BJ (cell line): ENCODE results near the gene OGFR. TPM values are rescaled to one million over a fixed set of nuclear protein-coding genes. Genes with fewer than 3 reads are reported as not detected.
A peak's percentile ranks its signal among the peaks of the same experiment; 100 is the strongest.

ENCODE experiments used
- CTCF ChIA-PET: fragments of 350-600 bp; formaldehyde crosslinking; extraction: SDS; loops from one replicate; lab custom pipeline; 2021; ENCODE audit warnings: antibody characterized with exemption, inconsistent platforms; lab: Yijun Ruan, JAX
- POLR2A ChIA-PET: fragments of 300-600 bp; sonication (Branson Sonifier 250); formaldehyde crosslinking; extraction: SDS; loops from one replicate; lab custom pipeline; 2021; ENCODE audit warnings: antibody characterized with exemption; lab: Charles Lee
- DNase-seq: peaks from one replicate; pipeline ENCODE4 v3.0.0-alpha.2; 2011; ENCODE audit warnings: low read depth
- H3K27me3 ChIP-seq: 2 replicates; pipeline ENCODE4 v1.6.0; 2011; ENCODE audit warnings: low read length; ENCODE audit not compliant: control insufficient read depth, insufficient read depth
- H3K36me3 ChIP-seq: 2 replicates; pipeline ENCODE4 v1.5.1; 2011; ENCODE audit warnings: low read length; ENCODE audit not compliant: control insufficient read depth, insufficient read depth
- H3K4me3 ChIP-seq: 2 replicates; pipeline ENCODE4 v1.5.1; 2011; ENCODE audit warnings: low read depth, mild to moderate bottlenecking, control low read depth, low read length
- polyA plus RNA-seq: library from polyadenylated mRNA; depleted of rRNA; stranded (reverse); fragments of >200 nt; gene quantifications from 2 replicates; pipeline ENCODE4 v1.2.3, GENCODE V29; 2011
- TF ChIP-seq, protein P1 (sequence below): IDR thresholded peaks from 2 replicates; pipeline ENCODE4 v1.5.1; 2011; ENCODE audit warnings: low read depth, mild to moderate bottlenecking, control low read depth, inconsistent platforms, low read length, moderate library complexity; ENCODE audit not compliant: insufficient read depth

Gene OGFR
- polyA plus RNA-seq, 1 experiment: 34.2 TPM

DNA sequence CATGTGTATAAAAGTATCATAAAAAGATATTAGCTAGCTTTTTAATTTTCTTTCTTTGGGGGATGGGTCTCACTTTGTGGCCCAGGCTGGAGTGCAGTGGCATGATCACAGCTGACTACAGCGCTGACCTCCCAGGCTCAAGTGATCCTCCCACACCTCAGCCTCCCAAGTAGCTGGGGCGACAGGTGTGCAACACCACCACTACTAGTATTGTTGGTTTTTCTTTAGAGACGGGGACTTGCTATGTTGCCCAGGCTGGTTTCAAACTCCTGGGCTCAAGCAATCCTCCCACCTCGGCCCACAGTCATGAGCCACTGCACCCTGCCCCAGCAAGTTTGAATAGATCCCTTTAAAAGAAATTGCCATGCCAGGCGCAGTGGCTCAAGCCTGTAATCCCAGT is 50.5 kb downstream of the OGFR start:
- no peak for DNase-seq
- TF ChIP-seq, protein P1, sequence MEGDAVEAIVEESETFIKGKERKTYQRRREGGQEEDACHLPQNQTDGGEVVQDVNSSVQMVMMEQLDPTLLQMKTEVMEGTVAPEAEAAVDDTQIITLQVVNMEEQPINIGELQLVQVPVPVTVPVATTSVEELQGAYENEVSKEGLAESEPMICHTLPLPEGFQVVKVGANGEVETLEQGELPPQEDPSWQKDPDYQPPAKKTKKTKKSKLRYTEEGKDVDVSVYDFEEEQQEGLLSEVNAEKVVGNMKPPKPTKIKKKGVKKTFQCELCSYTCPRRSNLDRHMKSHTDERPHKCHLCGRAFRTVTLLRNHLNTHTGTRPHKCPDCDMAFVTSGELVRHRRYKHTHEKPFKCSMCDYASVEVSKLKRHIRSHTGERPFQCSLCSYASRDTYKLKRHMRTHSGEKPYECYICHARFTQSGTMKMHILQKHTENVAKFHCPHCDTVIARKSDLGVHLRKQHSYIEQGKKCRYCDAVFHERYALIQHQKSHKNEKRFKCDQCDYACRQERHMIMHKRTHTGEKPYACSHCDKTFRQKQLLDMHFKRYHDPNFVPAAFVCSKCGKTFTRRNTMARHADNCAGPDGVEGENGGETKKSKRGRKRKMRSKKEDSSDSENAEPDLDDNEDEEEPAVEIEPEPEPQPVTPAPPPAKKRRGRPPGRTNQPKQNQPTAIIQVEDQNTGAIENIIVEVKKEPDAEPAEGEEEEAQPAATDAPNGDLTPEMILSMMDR: no peak
- ChIA-PET POLR2A (no interaction called here), CTCF (interaction anchor here (0.6 to 2.0 kb wide), 4 partner anchors 10 to 64 kb away, joined by 3 to 5 read pairs (median 4); no protein-coding TSS in a partner anchor)
- Histone ChIP-seq H3K36me3 (peaks cover 13% of the 10 kb centered on the region), H3K27me3 (no peaks in the 10 kb centered on the region), H3K4me3 (no peak overlapping the region)

DNA sequence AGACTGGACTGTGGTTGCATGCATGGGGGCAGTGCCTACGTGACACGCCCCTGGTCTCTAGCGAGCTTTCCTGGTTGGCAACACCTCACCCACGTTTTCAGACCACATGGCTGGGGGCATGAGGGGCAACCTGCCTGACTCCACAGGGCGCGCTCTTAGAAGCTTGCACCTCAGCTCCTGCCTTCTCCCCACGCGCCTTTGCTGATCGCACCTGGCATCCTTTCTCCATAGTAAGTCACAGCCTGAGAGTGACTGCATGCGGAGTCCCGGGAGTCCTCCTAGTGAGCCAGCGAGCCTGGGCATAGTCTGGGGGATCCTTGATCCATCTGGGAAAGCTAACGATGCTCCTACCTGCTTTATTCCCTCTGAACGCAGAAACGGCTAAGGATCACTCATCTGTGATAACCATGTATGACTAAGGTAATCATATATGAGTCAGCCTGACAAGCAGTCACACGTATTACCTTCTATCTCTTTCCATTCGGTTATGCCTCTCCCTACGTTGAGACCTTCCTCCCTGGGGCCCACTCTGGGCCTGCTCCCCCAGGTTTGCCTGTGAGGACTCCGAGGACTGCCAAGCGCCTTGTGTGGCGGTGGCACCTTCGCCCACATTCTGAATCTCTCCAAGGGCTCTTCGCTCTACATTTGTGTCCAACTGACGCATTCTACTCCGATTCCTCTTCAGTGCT is 52.4 kb downstream of the OGFR start:
- TF ChIP-seq, protein P1: no peak
- POLR2A ChIA-PET: no interaction called here
- no peak for DNase-seq
- Histone ChIP-seq H3K4me3 (no peak overlapping the region), H3K27me3 (no peaks in the 10 kb centered on the region), H3K36me3 (peaks cover 12% of the 10 kb centered on the region)
- CTCF ChIA-PET: no interaction called here

DNA sequence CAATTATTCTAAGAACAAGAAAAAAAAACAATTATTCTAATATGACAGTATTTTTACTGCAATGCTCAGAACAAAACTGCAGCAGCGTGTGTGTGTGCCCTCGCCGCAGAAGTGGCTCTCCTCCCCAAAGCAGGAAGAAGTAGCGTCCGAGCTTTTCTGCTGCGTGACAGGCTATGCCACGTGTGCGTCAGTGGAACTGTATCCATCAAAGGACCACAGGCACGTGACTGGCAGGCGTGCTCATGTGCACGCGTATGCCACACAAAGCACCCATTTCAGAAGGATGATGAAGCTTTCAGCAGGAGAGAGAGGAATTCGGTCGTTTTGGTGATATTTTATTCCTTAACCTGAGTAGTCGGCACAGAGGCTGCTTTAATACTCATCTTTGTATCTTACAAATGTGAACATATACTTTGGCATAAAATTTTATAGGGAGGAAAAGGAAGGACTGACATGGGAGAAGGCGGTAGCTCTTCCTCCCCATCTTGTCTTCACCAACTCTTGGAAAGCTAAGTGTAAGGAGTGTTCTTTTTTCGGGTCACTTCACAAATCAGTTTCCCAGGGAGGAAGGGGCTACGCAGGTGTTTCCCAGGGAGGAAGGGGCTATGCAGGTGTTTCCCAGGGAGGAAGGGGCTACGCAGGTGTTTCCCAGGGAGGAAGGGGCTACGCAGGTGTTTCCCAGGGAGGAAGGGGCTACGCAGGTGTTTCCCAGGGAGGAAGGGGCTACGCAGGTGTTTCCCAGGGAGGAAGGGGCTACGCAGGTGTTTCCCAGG is 53.6 kb downstream of the OGFR start:
- Histone ChIP-seq H3K4me3 (no peak overlapping the region), H3K36me3 (peaks cover 10% of the 10 kb centered on the region), H3K27me3 (no peaks in the 10 kb centered on the region)
- no peak for DNase-seq
- ChIA-PET CTCF (no interaction called here), POLR2A (no interaction called here)
- TF ChIP-seq, protein P1: no peak

DNA sequence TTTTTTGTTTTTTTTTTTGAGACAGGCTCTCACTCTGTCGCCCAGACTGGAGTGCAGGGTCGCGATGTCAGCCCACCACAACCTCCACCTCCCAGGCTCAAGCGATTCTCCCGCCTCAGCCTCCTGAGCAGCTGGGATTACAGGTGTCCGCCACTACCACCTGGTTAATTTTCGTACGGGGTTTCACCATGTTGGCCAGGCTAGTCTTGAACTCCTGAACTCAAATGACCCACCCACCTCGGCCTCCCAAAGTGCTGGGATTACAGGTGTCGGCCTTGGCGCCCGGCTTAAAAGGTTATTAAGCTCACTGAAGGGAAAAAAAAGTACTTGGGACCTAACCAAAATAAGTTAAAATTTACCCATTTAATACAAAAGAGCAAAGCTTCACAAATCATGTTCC is 55.1 kb downstream of the OGFR start:
- TF ChIP-seq, protein P1: no peak
- no peak overlapping the region for H3K4me3 ChIP-seq
- POLR2A ChIA-PET: no interaction called here
- H3K27me3 ChIP-seq: no peaks in the 10 kb centered on the region
- DNase-seq: no peak
- H3K36me3 ChIP-seq: peaks cover 10% of the 10 kb centered on the region
- CTCF ChIA-PET: interaction anchor here (0.6 to 1.1 kb wide), 3 partner anchors 12 to 161 kb away, joined by 3 read pairs; no protein-coding TSS in a partner anchor

DNA sequence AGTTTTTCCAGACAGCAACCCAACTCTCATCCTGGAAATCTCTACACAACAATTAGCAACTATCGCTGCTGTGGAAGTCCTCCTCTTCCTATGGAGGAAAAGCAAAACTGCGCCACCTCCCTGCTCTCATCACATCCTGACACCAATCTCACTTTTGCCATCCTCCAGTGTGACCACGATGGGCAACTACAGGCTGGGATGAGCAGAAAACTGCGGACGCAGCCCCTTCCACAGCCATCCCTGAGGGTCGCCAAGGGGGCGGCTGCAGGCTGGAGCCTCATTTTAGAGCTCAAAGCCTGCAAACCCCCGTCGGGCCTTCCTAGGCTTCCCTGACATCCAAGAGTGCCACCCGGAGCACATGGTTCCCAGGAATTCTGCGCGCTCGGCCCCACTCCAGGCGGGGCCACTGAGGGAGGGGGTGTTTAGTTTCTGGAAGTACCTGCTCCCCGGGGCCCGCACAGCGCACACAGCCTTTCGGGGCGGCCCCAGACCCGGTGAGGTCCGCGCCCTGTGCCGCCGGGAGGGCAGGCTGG is 55.8 kb downstream of the OGFR start:
- ChIA-PET CTCF (interaction anchor here (1.0 to 1.1 kb wide), 2 partner anchors 13 to 162 kb away, joined by 3 read pairs; no protein-coding TSS in a partner anchor), POLR2A (interaction anchor here (0.5 kb wide), 1 partner anchor 131 kb away, joined by 4 read pairs; no protein-coding TSS in a partner anchor)
- peak overlapping the region; percentile 59 for H3K4me3 ChIP-seq
- no peaks in the 10 kb centered on the region for H3K27me3 ChIP-seq
- DNase-seq: no peak
- H3K36me3 ChIP-seq: peaks cover 10% of the 10 kb centered on the region
- TF ChIP-seq, protein P1: peak; percentile 25; the same call in 1 of the 2 replicates
